SK-N-SH (cell line): ENCODE measurements around the gene STAT1. TPM values are rescaled to one million over a fixed set of nuclear protein-coding genes. Genes with fewer than 3 reads are reported as not detected.

Experiments used
- CTCF ChIA-PET: fragments of 300-600, 350-600 bp; formaldehyde crosslinking; extraction: SDS; loops from one replicate; lab custom pipeline; 2021; lab: Yijun Ruan, JAX
- POLR2A ChIA-PET: fragments of 350-600 bp; sonication (Branson Sonifier 250); formaldehyde crosslinking; extraction: SDS; loops from one replicate; lab custom pipeline; 2020; ENCODE audit warnings: antibody characterized with exemption, inconsistent platforms; lab: Yijun Ruan, JAX
- DNase-seq: peaks from one replicate; pipeline ENCODE4 v3.0.0; 2012
- H2AFZ ChIP-seq: fragments of 200-600 bp; sonication (generic); 2 replicates; pipeline ENCODE4 v1.8.1; 2016; ENCODE audit warnings: antibody characterized with exemption, mild to moderate bottlenecking, low read depth
- H3F3A ChIP-seq: fragments of 200-600 bp; sonication (generic); replicated peaks from 2 replicates; pipeline ENCODE3; 2016; ENCODE audit warnings: antibody characterized with exemption, mild to moderate bottlenecking; ENCODE audit not compliant: insufficient read depth
- H3K27ac ChIP-seq, 2 experiments: fragments of 200-500 bp in 1 of 2; fragments of 200-600 bp in 1 of 2; sonication (Bioruptor generic) in 1 of 2; sonication (generic), shearing (Covaris generic) in 1 of 2; 2 replicates each; pipeline versions ENCODE4 v1.5.1 to v1.6.1; 2014 to 2016; ENCODE audit warnings: low read depth in 2 of 2, inconsistent platforms in 1 of 2, low read length in 1 of 2, mild to moderate bottlenecking in 1 of 2, mixed read lengths in 1 of 2
- H3K27me3 ChIP-seq: fragments of 200-600 bp; sonication (generic), shearing (Covaris generic); 2 replicates; pipeline ENCODE4 v1.6.1; 2016; ENCODE audit warnings: mixed run types; ENCODE audit not compliant: insufficient read depth
- H3K36me3 ChIP-seq, 2 experiments: fragments of 200-500 bp in 1 of 2; fragments of 200-600 bp in 1 of 2; sonication (Bioruptor generic) in 1 of 2; sonication (generic) in 1 of 2; replicated peaks in 1 of 2; 2 replicates each; pipeline versions ENCODE3 to v1.5.1; 2014 to 2016; ENCODE audit warnings: low read length in 1 of 2, mild to moderate bottlenecking in 1 of 2; ENCODE audit not compliant: insufficient read depth in 2 of 2, control insufficient read depth in 1 of 2
- H3K4me1 ChIP-seq, 2 experiments: fragments of 200-500 bp in 1 of 2; fragments of 200-600 bp in 1 of 2; sonication (Bioruptor generic) in 1 of 2; sonication (generic), shearing (Covaris generic) in 1 of 2; 2 replicates each; pipeline versions ENCODE4 v1.5.1 to v1.6.1; 2014 to 2016; ENCODE audit warnings: low read depth in 1 of 2, low read length in 1 of 2, mixed run types in 1 of 2; ENCODE audit not compliant: insufficient read depth in 2 of 2, control insufficient read depth in 1 of 2
- H3K4me2 ChIP-seq: fragments of 200-600 bp; sonication (generic), shearing (Covaris generic); 2 replicates; pipeline ENCODE4 v1.6.1; 2017; ENCODE audit warnings: mixed run types
- H3K4me3 ChIP-seq, 2 experiments: fragments of 200-500 bp in 1 of 2; fragments of 200-600 bp in 1 of 2; sonication (Bioruptor generic) in 1 of 2; sonication (generic), shearing (Covaris generic) in 1 of 2; 2 replicates each; pipeline versions ENCODE4 v1.5.1 to v1.8.1; 2014 to 2016; ENCODE audit warnings: low read depth in 2 of 2, inconsistent platforms in 1 of 2, low read length in 1 of 2, mild to moderate bottlenecking in 1 of 2, mixed read lengths in 1 of 2, moderate library complexity in 1 of 2
- H3K79me2 ChIP-seq: fragments of 200-600 bp; sonication (generic); 2 replicates; pipeline ENCODE4 v1.8.1; 2017; ENCODE audit warnings: mild to moderate bottlenecking; ENCODE audit not compliant: insufficient read depth
- H3K9ac ChIP-seq: fragments of 200-600 bp; sonication (generic); 2 replicates; pipeline ENCODE4 v1.6.1; 2017; ENCODE audit warnings: mixed run types
- H3K9me2 ChIP-seq: fragments of 200-600 bp; sonication (generic); 2 replicates; pipeline ENCODE4 v1.6.1; 2017; ENCODE audit warnings: mixed run types
- H3K9me3 ChIP-seq: fragments of 200-600 bp; sonication (generic); 2 replicates; pipeline ENCODE4 v1.6.1; 2017; ENCODE audit warnings: mixed run types, mild to moderate bottlenecking, moderate library complexity
- H4K20me1 ChIP-seq: fragments of 200-600 bp; sonication (generic); 2 replicates; pipeline ENCODE4 v1.6.1; 2017; ENCODE audit warnings: mild to moderate bottlenecking, mixed run types; ENCODE audit not compliant: insufficient read depth
- CHD2 ChIP-seq: fragments of 150-350 bp; IDR thresholded peaks from 2 replicates; pipeline ENCODE4 v1.6.1; 2018; ENCODE audit warnings: low read length; ENCODE audit not compliant: partially characterized antibody
- ELF1 ChIP-seq: IDR thresholded peaks from 2 replicates; pipeline ENCODE4 v1.4.0; 2012
- FOXM1 ChIP-seq: IDR thresholded peaks from 2 replicates; pipeline ENCODE4 v1.4.0; 2012; ENCODE audit warnings: low read depth, mild to moderate bottlenecking
- JUND ChIP-seq: IDR thresholded peaks from 2 replicates; pipeline ENCODE4 v1.4.0; 2012
- MAX ChIP-seq: IDR thresholded peaks from 2 replicates; pipeline ENCODE4 v1.4.0; 2012; ENCODE audit warnings: low read depth
- MEF2A ChIP-seq: IDR thresholded peaks from 2 replicates; pipeline ENCODE4 v1.4.0; 2012; ENCODE audit warnings: low read depth, borderline replicate concordance
- MXI1 ChIP-seq: IDR thresholded peaks from 2 replicates; pipeline ENCODE4 v1.6.1; 2012; ENCODE audit warnings: mild to moderate bottlenecking, low read depth, low read length, improper control_type of control experiment
- NRF1 ChIP-seq: IDR thresholded peaks from 2 replicates; pipeline ENCODE4 v1.6.1; 2012; ENCODE audit warnings: low read depth, mild to moderate bottlenecking, low read length
- RAD21 ChIP-seq: IDR thresholded peaks from 2 replicates; pipeline ENCODE4 v1.6.1; 2012; ENCODE audit warnings: mild to moderate bottlenecking, low read length
- RCOR1 ChIP-seq: fragments of 150-350 bp; IDR thresholded peaks from 2 replicates; pipeline ENCODE4 v1.6.1; 2017; ENCODE audit warnings: antibody characterized with exemption, low read length
- RXRA ChIP-seq: IDR thresholded peaks from 2 replicates; pipeline ENCODE4 v1.4.0; 2012; ENCODE audit warnings: low read depth, mild to moderate bottlenecking, borderline replicate concordance
- USF2 ChIP-seq: fragments of 150-350 bp; IDR thresholded peaks from 2 replicates; pipeline ENCODE4 v1.6.1; 2017; ENCODE audit warnings: antibody characterized with exemption, low read length, low read depth, borderline replicate concordance
- YY1 ChIP-seq: IDR thresholded peaks from 2 replicates; pipeline ENCODE4 v1.4.0; 2012; ENCODE audit warnings: low read depth, mild to moderate bottlenecking
- WGBS: methylation state at CpG from one replicate; pipeline ENCODE4 v1.1.6; 2017; ENCODE audit warnings: low lambda C conversion rate; 5-methylcytosine and 5-hydroxymethylcytosine counted together
- polyA plus RNA-seq, 3 experiments: library from polyadenylated mRNA; depleted of rRNA; stranded (reverse); fragments of >200 nt; gene quantifications; 2 replicates each; pipeline ENCODE4 v1.2.3, GENCODE V29; 2012
- TF ChIP-seq, protein P1 (sequence below): fragments of 150-350 bp; IDR thresholded peaks from 2 replicates; pipeline ENCODE4 v1.6.1; 2016; ENCODE audit warnings: mild to moderate bottlenecking, low read depth, low read length
- TF ChIP-seq, protein P2 (sequence below): IDR thresholded peaks from 2 replicates; pipeline ENCODE4 v1.4.0; 2012; ENCODE audit warnings: low read depth, borderline replicate concordance

STAT1 gene
- polyA plus RNA-seq, 1 of the 3 experiments (the other 2 are of a cell fraction): 22.1 TPM

DNA sequence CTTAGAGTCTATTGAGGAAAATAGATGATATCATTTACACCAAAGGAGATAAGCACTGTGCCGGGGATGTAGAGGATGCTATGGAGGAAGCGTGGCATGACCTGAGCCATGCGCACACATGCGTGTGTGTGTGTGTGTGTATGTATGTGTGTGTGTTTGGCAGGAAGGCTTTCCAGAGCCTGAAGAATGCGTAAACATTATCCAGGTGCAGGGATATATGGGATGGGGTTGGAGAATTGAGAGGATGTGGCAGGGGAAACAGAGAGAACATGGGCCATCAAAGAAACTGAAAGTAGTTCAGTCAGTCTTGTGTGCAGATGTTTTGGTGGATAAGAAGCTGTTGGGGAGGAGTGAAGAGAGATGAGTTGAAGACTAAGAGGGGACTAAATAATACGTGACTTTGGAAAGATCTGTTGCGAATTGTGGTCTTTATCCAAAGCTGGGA lies 9.3 kb upstream of the STAT1 start:
- no peaks in the 10 kb centered on the region for H3K9me3 ChIP-seq
- no peak overlapping the region for H3K4me3 ChIP-seq
- TF ChIP-seq CHD2: no peak
- no peak for TF ChIP-seq FOXM1
- no peak for TF ChIP-seq USF2
- no peak for TF ChIP-seq RCOR1
- TF ChIP-seq, protein P1, sequence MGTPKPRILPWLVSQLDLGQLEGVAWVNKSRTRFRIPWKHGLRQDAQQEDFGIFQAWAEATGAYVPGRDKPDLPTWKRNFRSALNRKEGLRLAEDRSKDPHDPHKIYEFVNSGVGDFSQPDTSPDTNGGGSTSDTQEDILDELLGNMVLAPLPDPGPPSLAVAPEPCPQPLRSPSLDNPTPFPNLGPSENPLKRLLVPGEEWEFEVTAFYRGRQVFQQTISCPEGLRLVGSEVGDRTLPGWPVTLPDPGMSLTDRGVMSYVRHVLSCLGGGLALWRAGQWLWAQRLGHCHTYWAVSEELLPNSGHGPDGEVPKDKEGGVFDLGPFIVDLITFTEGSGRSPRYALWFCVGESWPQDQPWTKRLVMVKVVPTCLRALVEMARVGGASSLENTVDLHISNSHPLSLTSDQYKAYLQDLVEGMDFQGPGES: no peak
- TF ChIP-seq NRF1: no peak
- TF ChIP-seq MXI1: no peak
- no peak for TF ChIP-seq MEF2A
- no peak for TF ChIP-seq RXRA
- TF ChIP-seq RAD21: no peak
- TF ChIP-seq, protein P2, sequence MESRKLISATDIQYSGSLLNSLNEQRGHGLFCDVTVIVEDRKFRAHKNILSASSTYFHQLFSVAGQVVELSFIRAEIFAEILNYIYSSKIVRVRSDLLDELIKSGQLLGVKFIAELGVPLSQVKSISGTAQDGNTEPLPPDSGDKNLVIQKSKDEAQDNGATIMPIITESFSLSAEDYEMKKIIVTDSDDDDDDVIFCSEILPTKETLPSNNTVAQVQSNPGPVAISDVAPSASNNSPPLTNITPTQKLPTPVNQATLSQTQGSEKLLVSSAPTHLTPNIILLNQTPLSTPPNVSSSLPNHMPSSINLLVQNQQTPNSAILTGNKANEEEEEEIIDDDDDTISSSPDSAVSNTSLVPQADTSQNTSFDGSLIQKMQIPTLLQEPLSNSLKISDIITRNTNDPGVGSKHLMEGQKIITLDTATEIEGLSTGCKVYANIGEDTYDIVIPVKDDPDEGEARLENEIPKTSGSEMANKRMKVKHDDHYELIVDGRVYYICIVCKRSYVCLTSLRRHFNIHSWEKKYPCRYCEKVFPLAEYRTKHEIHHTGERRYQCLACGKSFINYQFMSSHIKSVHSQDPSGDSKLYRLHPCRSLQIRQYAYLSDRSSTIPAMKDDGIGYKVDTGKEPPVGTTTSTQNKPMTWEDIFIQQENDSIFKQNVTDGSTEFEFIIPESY: no peak
- no peak for TF ChIP-seq JUND
- no peak for TF ChIP-seq YY1
- no peak for TF ChIP-seq ELF1
- TF ChIP-seq MAX: no peak
- TF ChIP-seq, all 33 proteins: peak for 0
- Histone ChIP-seq H3K4me1 (peaks cover 0 to 8% of the 10 kb centered on the region in 2 experiments; a peak in 3 of 4 replicates), H3K27me3 (no peaks in the 10 kb centered on the region), H3F3A (peaks cover 5% of the 10 kb centered on the region), H4K20me1 (no peaks in the 10 kb centered on the region), H3K9me2 (no peaks in the 10 kb centered on the region), H3K9ac (no peak overlapping the region), H2AFZ (no peak overlapping the region), H3K79me2 (no peaks in the 10 kb centered on the region), H3K36me3 (no peaks in the 10 kb centered on the region), H3K27ac (no peak overlapping the region), H3K4me2 (no peak overlapping the region)
- CTCF ChIA-PET: interaction anchor here (0.6 to 2.1 kb wide), 3 partner anchors 12 to 77 kb away, joined by 3 to 6 read pairs (median 3); no protein-coding TSS in a partner anchor
- POLR2A ChIA-PET: no interaction called here
- no peak for DNase-seq
- 95% methylated on average over 7 of the region's 7 CpGs for WGBS
